Measurements from ENCODE around the gene DMRT3.

Gene DMRT3

GRCh38 chr9:970151-970996 is 6.1 kb upstream of the DMRT3 start:
- DNase-seq (ENCODE audit: low read depth in 1 of 2, low spot score in 1 of 2) = no peak

GRCh38 chr9:971901-972500 is 4.5 kb upstream of the DMRT3 start:
- no peak for DNase-seq (ENCODE audit: low read depth in 1 of 2, low spot score in 1 of 2)

- DNase-seq (ENCODE audit: low read depth in 1 of 2, low spot score in 1 of 2) = no peak
Measured at GRCh38 chr9:972501-973294, 3.8 kb upstream of the DMRT3 start.

GRCh38 chr9:973295-973834 is 3.1 kb upstream of the DMRT3 start:
- no peak for DNase-seq (ENCODE audit: low read depth in 1 of 2, low spot score in 1 of 2)

- DNase-seq (ENCODE audit: low read depth in 1 of 2, low spot score in 1 of 2) = no peak
Measured at GRCh38 chr9:974031-974995, 2.1 kb upstream of the DMRT3 start.

GRCh38 chr9:974996-975739 is 1.3 kb upstream of the DMRT3 start:
- DNase-seq (ENCODE audit: low read depth in 1 of 2, low spot score in 1 of 2) = no peak

GRCh38 chr9:975740-976257 is 656 bp upstream of the DMRT3 start:
- DNase-seq (ENCODE audit: low read depth in 1 of 2, low spot score in 1 of 2) = no peak

- DNase-seq (ENCODE audit: low read depth in 1 of 2, low spot score in 1 of 2) = no peak
Measured at GRCh38 chr9:976943-977837, 735 bp downstream of the DMRT3 start.

GRCh38 chr9:977838-978830 is 1.7 kb downstream of the DMRT3 start:
- no peak for DNase-seq (ENCODE audit: low read depth in 1 of 2, low spot score in 1 of 2)

- no peak for DNase-seq (ENCODE audit: low read depth in 1 of 2, low spot score in 1 of 2)
Measured at GRCh38 chr9:979983-980382, 3.5 kb downstream of the DMRT3 start.

GRCh38 chr9:980640-981039 is 4.2 kb downstream of the DMRT3 start:
- DNase-seq (ENCODE audit: low read depth in 1 of 2, low spot score in 1 of 2) = no peak

GRCh38 chr9:981491-981898 is 5.0 kb downstream of the DMRT3 start:
- DNase-seq (ENCODE audit: low read depth in 1 of 2, low spot score in 1 of 2) = no peak

- no peak for DNase-seq (ENCODE audit: low read depth in 1 of 2, low spot score in 1 of 2)
Measured at GRCh38 chr9:982394-983230, 6.2 kb downstream of the DMRT3 start.

GRCh38 chr9:994005-994404 is 17.6 kb downstream of the DMRT3 start:
- DNase-seq (ENCODE audit: low read depth in 1 of 2, low spot score in 1 of 2) = no peak

- no peak for DNase-seq (ENCODE audit: low read depth in 1 of 2, low spot score in 1 of 2)
Measured at GRCh38 chr9:995192-995591, 18.7 kb downstream of the DMRT3 start.

GRCh38 chr9:995781-996180 is 19.3 kb downstream of the DMRT3 start:
- no peak for DNase-seq (ENCODE audit: low read depth in 1 of 2, low spot score in 1 of 2)
